Activated T-cell treated with anti-CD3 and anti-CD28 coated beads, Interleukin-2, amount 50 U/mL, for 72 hours (primary cell): ENCODE results near the gene SLC6A15. TPM values are rescaled to one million over a fixed set of nuclear protein-coding genes. Genes with fewer than 3 reads are reported as not detected.

Experiments used
- ATAC-seq, 2 donors: fragments of 150-1000 bp; cut with Tn5 transposase; replicated peaks in 1 of 2; 2 replicates each; pipeline ENCODE4 v1.10.0; 2021; ENCODE audit warnings: moderate library complexity in 2 of 2, mild to moderate bottlenecking in 1 of 2
- DNase-seq, 2 donors: peaks; one replicate each; pipeline ENCODE4 v3.0.0; 2021 to 2022; ENCODE audit warnings: mixed read lengths in 1 of 2
- H3K27ac Mint-ChIP-seq: one replicate; pipeline ENCODE4 v1.8.0; 2022; ENCODE audit warnings: mild to moderate bottlenecking, moderate library complexity, mixed read lengths
- H3K27me3 Mint-ChIP-seq: one replicate; pipeline ENCODE4 v1.8.0; 2022; ENCODE audit warnings: low read depth, mixed read lengths
- H3K36me3 Mint-ChIP-seq, 2 donors: one replicate each; pipeline ENCODE4 v1.8.0; 2022; ENCODE audit warnings: mixed read lengths in 2 of 2, mild to moderate bottlenecking in 1 of 2; ENCODE audit not compliant: insufficient read depth in 2 of 2
- H3K4me1 Mint-ChIP-seq: one replicate; pipeline ENCODE4 v1.8.0; 2022; ENCODE audit warnings: low read depth, mixed read lengths
- H3K4me3 Mint-ChIP-seq, 2 donors: one replicate each; pipeline ENCODE4 v1.8.0; 2022; ENCODE audit warnings: mild to moderate bottlenecking in 2 of 2, mixed read lengths in 2 of 2, moderate library complexity in 2 of 2
- H3K9me3 Mint-ChIP-seq, 2 donors: one replicate each; pipeline ENCODE4 v1.8.0; 2022; ENCODE audit warnings: mixed read lengths in 2 of 2
- total RNA-seq, 2 donors: library from RNA; stranded (reverse); gene quantifications; one replicate each; pipeline ENCODE4 v1.2.3, GENCODE V29; 2022

SLC6A15 gene
- total RNA-seq, 2 donors from 2014 or later = 0.30 to 0.41 TPM

DNA sequence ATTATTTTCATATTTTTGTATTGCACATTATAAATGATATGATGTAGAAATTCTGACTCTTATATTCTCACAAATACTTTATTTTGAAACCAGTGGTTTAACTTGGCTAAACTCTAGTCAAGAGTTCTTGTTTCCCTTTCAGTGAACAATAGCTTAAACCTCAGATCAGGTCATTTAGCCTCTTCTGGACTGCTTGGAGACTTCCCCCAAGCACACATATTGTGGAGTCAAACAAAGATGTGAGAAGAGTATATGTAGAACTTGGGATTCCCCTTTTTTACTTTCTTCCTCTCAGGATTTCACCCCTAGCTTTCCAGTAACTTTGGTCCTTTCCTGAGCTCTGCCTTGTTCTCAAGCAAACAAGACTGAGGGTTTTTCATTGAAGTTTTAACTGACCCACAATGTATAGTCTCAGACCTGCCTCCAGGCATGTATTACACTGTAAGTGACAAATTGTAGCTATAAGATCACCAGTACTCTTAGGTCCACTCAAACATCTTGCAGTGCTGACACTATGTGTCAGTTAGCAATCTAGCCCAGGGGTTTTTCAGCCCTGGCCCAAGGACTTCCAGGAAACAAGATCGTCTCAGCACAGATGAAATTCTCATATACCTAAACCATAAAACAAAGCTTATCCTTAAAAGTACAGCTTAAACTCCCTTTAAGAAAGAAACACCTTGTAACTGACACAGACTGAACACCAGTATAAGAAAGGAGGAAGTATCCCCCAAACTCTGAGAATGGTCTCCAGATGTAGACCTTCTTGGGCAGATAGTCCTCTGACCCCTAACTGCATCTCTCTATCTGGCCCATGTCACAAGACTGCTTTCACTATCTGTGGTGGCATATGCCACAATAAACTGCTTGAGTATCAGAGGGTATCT is 98.6 kb downstream of the SLC6A15 start:
- H3K27ac Mint-ChIP-seq = no peak overlapping the region
- DNase-seq (no peak), ATAC-seq (no peak)
- no peak overlapping the region for H3K4me3 Mint-ChIP-seq
- no peaks in the 10 kb centered on the region for H3K4me1 Mint-ChIP-seq
- H3K36me3 Mint-ChIP-seq = no peaks in the 10 kb centered on the region
- no peaks in the 10 kb centered on the region for H3K9me3 Mint-ChIP-seq
- H3K27me3 Mint-ChIP-seq = no peaks in the 10 kb centered on the region

DNA sequence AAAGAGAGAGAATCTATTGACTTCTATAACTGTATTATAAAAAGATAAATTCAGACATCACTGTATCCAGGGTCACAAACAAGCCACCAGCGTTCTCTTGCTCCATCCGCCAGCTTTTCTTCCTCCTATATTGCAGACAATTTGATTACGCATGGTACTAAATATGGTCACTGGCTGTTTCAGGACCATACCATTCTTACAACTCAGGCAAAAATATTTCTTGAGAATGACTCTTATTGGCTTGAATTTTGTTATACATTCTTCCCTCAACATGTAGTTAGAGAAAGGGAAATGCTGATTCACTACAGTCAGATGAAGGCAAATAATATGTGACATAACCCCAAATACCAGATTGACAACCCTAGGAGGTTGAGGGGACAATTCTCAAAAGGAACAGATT is 101.3 kb downstream of the SLC6A15 start:
- Mint-ChIP-seq H3K27ac (no peak overlapping the region), H3K9me3 (no peaks in the 10 kb centered on the region), H3K27me3 (no peaks in the 10 kb centered on the region), H3K4me1 (no peaks in the 10 kb centered on the region), H3K36me3 (no peaks in the 10 kb centered on the region), H3K4me3 (no peak overlapping the region)
- ATAC-seq = no peak
- no peak for DNase-seq

DNA sequence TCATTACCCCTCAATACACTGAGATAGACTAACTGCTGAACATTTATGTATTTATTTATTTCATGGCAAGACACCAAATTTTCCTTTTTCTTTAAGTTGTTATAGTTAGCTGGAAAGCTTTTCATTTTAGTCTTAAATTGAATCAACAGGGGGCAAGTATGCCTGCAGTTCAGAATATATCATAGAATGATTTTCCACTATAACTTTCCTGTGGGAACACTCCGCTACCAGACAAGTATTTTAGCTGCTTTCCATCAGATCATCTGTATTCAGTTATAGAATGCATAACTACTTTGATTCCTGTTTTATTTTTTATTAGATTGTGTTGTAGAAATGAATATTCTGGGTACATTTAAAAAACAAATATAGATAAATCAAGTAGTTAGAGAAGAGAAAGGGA is 102.0 kb downstream of the SLC6A15 start:
- Mint-ChIP-seq H3K4me3 (no peak overlapping the region), H3K27ac (no peak overlapping the region), H3K36me3 (no peaks in the 10 kb centered on the region), H3K4me1 (no peaks in the 10 kb centered on the region), H3K27me3 (no peaks in the 10 kb centered on the region), H3K9me3 (no peaks in the 10 kb centered on the region)
- no peak for ATAC-seq
- no peak for DNase-seq

Other genes starting within 250 kb of the SLC6A15 start
- gene TSPAN19, start 123.5 kb upstream of the SLC6A15 start, total RNA-seq = not detected
- gene LRRIQ1, start 123.6 kb upstream of the SLC6A15 start, total RNA-seq = not detected